Stimulated activated CD4-positive, alpha-beta T cell treated with anti-CD3 and anti-CD28 coated beads, Interleukin-4, amount 100 ng/mL, for 24 hours (primary cell): Measurements from ENCODE around the gene MFAP2.

Source experiments
- DNase-seq: peaks from one replicate; pipeline ENCODE4 v3.0.0-alpha.2; 2020

Gene MFAP2

GRCh38 chr1:17007121-17007520, 26.7 kb upstream of the MFAP2 start:
- DNase-seq = no peak

- DNase-seq = no peak
These were observed 24.9 kb upstream of the MFAP2 start for GRCh38 chr1:17005365-17005740.

GRCh38 chr1:17004466-17005364, 24.3 kb upstream of the MFAP2 start:
- no peak for DNase-seq

GRCh38 chr1:17002524-17002902, 22.1 kb upstream of the MFAP2 start:
- DNase-seq = no peak

- no peak for DNase-seq
These were observed 21.5 kb upstream of the MFAP2 start for GRCh38 chr1:17001760-17002523.

GRCh38 chr1:16999863-17000262, 19.4 kb upstream of the MFAP2 start:
- DNase-seq = no peak

- DNase-seq = no peak
These were observed 18.2 kb upstream of the MFAP2 start for GRCh38 chr1:16998589-16998988.

- no peak for DNase-seq
These were observed 16.4 kb upstream of the MFAP2 start for GRCh38 chr1:16996845-16997244.

GRCh38 chr1:16993521-16994038, 13.2 kb upstream of the MFAP2 start:
- no peak for DNase-seq

- no peak for DNase-seq
These were observed 12.3 kb upstream of the MFAP2 start for GRCh38 chr1:16992675-16993074.

GRCh38 chr1:16992102-16992501, 11.7 kb upstream of the MFAP2 start:
- DNase-seq = no peak

GRCh38 chr1:16991571-16991970, 11.2 kb upstream of the MFAP2 start:
- DNase-seq = no peak

- no peak for DNase-seq
These were observed 9.4 kb upstream of the MFAP2 start for GRCh38 chr1:16989676-16990391.

- DNase-seq = no peak
These were observed 7.8 kb upstream of the MFAP2 start for GRCh38 chr1:16988210-16988609.

GRCh38 chr1:16986962-16987361, 6.5 kb upstream of the MFAP2 start:
- no peak for DNase-seq

- DNase-seq = no peak
These were observed 6.1 kb upstream of the MFAP2 start for GRCh38 chr1:16986560-16986959.

GRCh38 chr1:16986113-16986512, 5.7 kb upstream of the MFAP2 start:
- DNase-seq = no peak

GRCh38 chr1:16984717-16985116, 4.3 kb upstream of the MFAP2 start:
- no peak for DNase-seq

GRCh38 chr1:16983649-16984048, 3.2 kb upstream of the MFAP2 start:
- DNase-seq = no peak

- no peak for DNase-seq
These were observed 2.5 kb upstream of the MFAP2 start for GRCh38 chr1:16982902-16983301.

- no peak for DNase-seq
These were observed 939 bp upstream of the MFAP2 start for GRCh38 chr1:16981269-16981849.

GRCh38 chr1:16979475-16980327, 719 bp downstream of the MFAP2 start:
- DNase-seq = no peak
